Lower lobe of right lung (tissue), 2 donors: ENCODE measurements around the gene ACYP2. TPM values are rescaled to one million over a fixed set of nuclear protein-coding genes. Genes with fewer than 3 reads are reported as not detected.
A peak's percentile ranks its signal among the peaks of the same experiment; 100 is the strongest.

Experiments
- ATAC-seq, 2 donors: fragments of 200-7000 bp; cut with Tn5 transposase; one replicate each; pipeline ENCODE4 v1.9.1; 2020 to 2022; ENCODE audit warnings: mild to moderate bottlenecking in 2 of 2, moderate library complexity in 2 of 2
- DNase-seq: peaks from one replicate; pipeline ENCODE4 v3.0.0-alpha.2; 2020
- H3K27ac ChIP-seq: fragments of 200-600 bp; one replicate; pipeline ENCODE4 v1.8.0; 2022
- H3K27me3 ChIP-seq: fragments of 200-600 bp; one replicate; pipeline ENCODE4 v1.8.0; 2022; ENCODE audit warnings: low read depth
- H3K36me3 ChIP-seq: fragments of 200-600 bp; one replicate; pipeline ENCODE4 v1.8.0; 2022; ENCODE audit warnings: mild to moderate bottlenecking
- H3K4me1 ChIP-seq: fragments of 200-600 bp; one replicate; pipeline ENCODE4 v1.8.0; 2022
- H3K4me3 ChIP-seq: fragments of 200-600 bp; one replicate; pipeline ENCODE4 v1.8.0; 2022; ENCODE audit warnings: mild to moderate bottlenecking
- H3K9me3 ChIP-seq: fragments of 200-600 bp; one replicate; pipeline ENCODE4 v1.8.0; 2022
- CTCF ChIP-seq: fragments of 200-600 bp; IDR thresholded peaks from one replicate; pipeline ENCODE4 v1.8.0; 2022; ENCODE audit warnings: antibody characterized with exemption, mild to moderate bottlenecking
- intact Hi-C: fragments of 100-400 bp; cut with DNase I; formaldehyde crosslinking; loops from one replicate; pipeline ENCODE4 v1.11.0; 2022
- total RNA-seq: library from RNA; stranded (reverse); fragmentation: NEBNext Ultra II Directional; extraction: Animal tissue kit (Norgen Biotek cat#: 25700); gene quantifications from one replicate; pipeline ENCODE4 v1.2.1, GENCODE V29; 2021
- donor health status: DM: no; HTN: yes; CAD: no; lungs with severe emphysema.

ACYP2 gene
- total RNA-seq, 1 donor from 2014 or later, result 15.3 TPM

GRCh38 chr2:54348646-54349045, 233.2 kb downstream of the ACYP2 start:
- intact Hi-C loops, result no loop called here
- H3K36me3 ChIP-seq, result no peaks in the 10 kb centered on the region
- no peak overlapping the region for H3K4me3 ChIP-seq
- no peak overlapping the region for H3K27ac ChIP-seq
- peak in 1 of 2 donors; percentile 83 for ATAC-seq
- H3K9me3 ChIP-seq, result no peaks in the 10 kb centered on the region
- no peak for DNase-seq
- no peak for TF ChIP-seq CTCF
- H3K4me1 ChIP-seq, result no peaks in the 10 kb centered on the region
- no peaks in the 10 kb centered on the region for H3K27me3 ChIP-seq

- TF ChIP-seq CTCF, result no peak
- H3K4me1 ChIP-seq, result no peaks in the 10 kb centered on the region
- H3K27me3 ChIP-seq, result no peaks in the 10 kb centered on the region
- H3K4me3 ChIP-seq, result no peak overlapping the region
- DNase-seq, result no peak
- ATAC-seq, result no peak
- no peak overlapping the region for H3K27ac ChIP-seq
- intact Hi-C loops, result no loop called here
- no peaks in the 10 kb centered on the region for H3K36me3 ChIP-seq
- no peaks in the 10 kb centered on the region for H3K9me3 ChIP-seq
Observed at GRCh38 chr2:54350426-54350825, 235.0 kb downstream of the ACYP2 start.

- TF ChIP-seq CTCF, result no peak
- no peak overlapping the region for H3K27ac ChIP-seq
- no peaks in the 10 kb centered on the region for H3K9me3 ChIP-seq
- no peak overlapping the region for H3K4me3 ChIP-seq
- no peaks in the 10 kb centered on the region for H3K27me3 ChIP-seq
- H3K4me1 ChIP-seq, result no peaks in the 10 kb centered on the region
- intact Hi-C loops, result no loop called here
- no peak for DNase-seq
- H3K36me3 ChIP-seq, result no peaks in the 10 kb centered on the region
- no peak for ATAC-seq
Observed at GRCh38 chr2:54353216-54353615, 237.8 kb downstream of the ACYP2 start.

Other genes starting within 250 kb of the ACYP2 start
- gene PSME4, start 144.6 kb upstream of the ACYP2 start, total RNA-seq, result 42.9 TPM
- not detected for gene TSPYL6, start 140.6 kb downstream of the ACYP2 start, total RNA-seq